A549 (cell line): Measurements from ENCODE around the gene LMBR1L. TPM values are rescaled to one million over a fixed set of nuclear protein-coding genes. Genes with fewer than 3 reads are reported as not detected.

Experiments used
- ATOH8 ChIP-seq: fragments of 250-450 bp; sonication (Bioruptor Pico); IDR thresholded peaks from 2 replicates; pipeline ENCODE4 v1.5.0; 2020; ENCODE audit warnings: low read depth, mild to moderate bottlenecking, moderate library complexity
- CEBPB ChIP-seq, 2 experiments: fragments of >200 bp in 1 of 2; sonication (Bioruptor Twin) in 1 of 2; formaldehyde crosslinking in 1 of 2; IDR thresholded peaks; 2 replicates each; pipeline ENCODE4 v1.6.1; 2012 to 2016
- CHD4 ChIP-seq: fragments of 200-600 bp; sonication (generic); IDR thresholded peaks from 2 replicates; pipeline ENCODE4 v1.6.1; 2016; ENCODE audit warnings: antibody characterized with exemption, mild to moderate bottlenecking, borderline replicate concordance
- EHMT2 ChIP-seq: fragments of 200-600 bp; sonication (generic); IDR thresholded peaks from 2 replicates; pipeline ENCODE4 v1.6.1; 2016; ENCODE audit warnings: antibody characterized with exemption, low read depth, mild to moderate bottlenecking, moderate library complexity
- ESRRA ChIP-seq: fragments of 150-350 bp; IDR thresholded peaks from 2 replicates; pipeline ENCODE4 v1.6.1; 2014; ENCODE audit warnings: mild to moderate bottlenecking, low read length, borderline replicate concordance
- FOSB ChIP-seq: fragments of 250-450 bp; sonication (Bioruptor Pico); IDR thresholded peaks from 2 replicates; pipeline ENCODE4 v1.5.0; 2020; ENCODE audit warnings: mild to moderate bottlenecking, moderate library complexity
- FOSL2 ChIP-seq, 2 experiments: fragments of 450-650 bp in 1 of 2; fragments of >200 bp in 1 of 2; sonication (Bioruptor Twin) in 1 of 2; formaldehyde crosslinking; IDR thresholded peaks; 2 replicates each; pipeline versions ENCODE4 v1.5.0 to v1.6.1; 2016 to 2020; ENCODE audit warnings: mild to moderate bottlenecking in 1 of 2, moderate library complexity in 1 of 2
- FOXS1 ChIP-seq: fragments of 250-450 bp; sonication (Bioruptor Pico); IDR thresholded peaks from 2 replicates; pipeline ENCODE4 v1.5.0; 2020; ENCODE audit warnings: mild to moderate bottlenecking, moderate library complexity
- HEYL ChIP-seq: fragments of 250-450 bp; sonication (Bioruptor Pico); IDR thresholded peaks from 2 replicates; pipeline ENCODE4 v1.8.0; 2021; ENCODE audit warnings: mild to moderate bottlenecking, moderate library complexity
- HMGXB4 ChIP-seq: fragments of 250-450 bp; sonication (Bioruptor Pico); IDR thresholded peaks from 2 replicates; pipeline ENCODE4 v1.5.0; 2021; ENCODE audit warnings: mild to moderate bottlenecking, moderate library complexity, borderline replicate concordance
- HOXA7 ChIP-seq: fragments of 250-450 bp; sonication (Bioruptor Pico); IDR thresholded peaks from 2 replicates; pipeline ENCODE4 v1.5.0; 2020; ENCODE audit warnings: mild to moderate bottlenecking, moderate library complexity
- KDM5A ChIP-seq: fragments of 200-600 bp; sonication (generic); IDR thresholded peaks from 2 replicates; pipeline ENCODE4 v1.6.1; 2016; ENCODE audit warnings: antibody characterized with exemption, mild to moderate bottlenecking
- MAFK ChIP-seq: fragments of 450-650 bp; IDR thresholded peaks from 2 replicates; pipeline ENCODE4 v1.6.1; 2014; ENCODE audit not compliant: partially characterized antibody
- NPAS2 ChIP-seq: fragments of 250-450 bp; sonication (Bioruptor Pico); IDR thresholded peaks from 2 replicates; pipeline ENCODE4 v1.8.0; 2022; ENCODE audit warnings: mild to moderate bottlenecking, moderate library complexity, borderline replicate concordance
- NR3C1 ChIP-seq: fragments of >200 bp; sonication (Bioruptor Twin); formaldehyde crosslinking; IDR thresholded peaks from 3 replicates; pipeline ENCODE4 v1.6.1; 2017
- PHF8 ChIP-seq: fragments of 200-600 bp; sonication (generic); IDR thresholded peaks from 2 replicates; pipeline ENCODE4 v1.6.1; 2016; ENCODE audit warnings: low read depth, mild to moderate bottlenecking, antibody characterized with exemption, moderate library complexity, borderline replicate concordance
- POLR2A ChIP-seq: IDR thresholded peaks from 2 replicates; pipeline ENCODE4 v1.6.1; 2012; ENCODE audit warnings: mild to moderate bottlenecking, low read length
- POLR2AphosphoS2 ChIP-seq: conservative IDR thresholded peaks from 2 replicates; pipeline ENCODE4 v1.6.1; 2012; ENCODE audit warnings: low read length, improper control_type of control experiment, inconsistent platforms
- RCOR1 ChIP-seq: fragments of 150-350 bp; IDR thresholded peaks from 2 replicates; pipeline ENCODE4 v1.6.1; 2014; ENCODE audit warnings: antibody characterized with exemption, low read length, low read depth
- RFX5 ChIP-seq: fragments of 450-650 bp; IDR thresholded peaks from 2 replicates; pipeline ENCODE4 v1.7.1; 2014; ENCODE audit warnings: antibody characterized with exemption, mild to moderate bottlenecking, moderate library complexity
- RNF2 ChIP-seq: fragments of 200-600 bp; sonication (generic); IDR thresholded peaks from 2 replicates; pipeline ENCODE4 v1.6.1; 2016; ENCODE audit warnings: low read depth, mild to moderate bottlenecking, antibody characterized with exemption, moderate library complexity, borderline replicate concordance
- SREBF2 ChIP-seq: fragments of 450-650 bp; IDR thresholded peaks from 2 replicates; pipeline ENCODE4 v1.6.1; 2014; ENCODE audit warnings: mild to moderate bottlenecking, moderate library complexity
- TFCP2L1 ChIP-seq: fragments of 250-450 bp; sonication (Bioruptor Pico); IDR thresholded peaks from 2 replicates; pipeline ENCODE4 v1.5.0; 2021; ENCODE audit warnings: mild to moderate bottlenecking
- TP53 ChIP-seq: fragments of 250-450 bp; sonication (Bioruptor Pico); IDR thresholded peaks from 2 replicates; pipeline ENCODE4 v1.5.0; 2021; ENCODE audit warnings: mild to moderate bottlenecking, moderate library complexity
- ZC3H11A ChIP-seq: fragments of 450-650 bp; IDR thresholded peaks from 2 replicates; pipeline ENCODE4 v1.6.1; 2014; ENCODE audit warnings: antibody characterized with exemption, mild to moderate bottlenecking
- ZFP36 ChIP-seq: fragments of 450-650 bp; IDR thresholded peaks from 2 replicates; pipeline ENCODE4 v1.6.1; 2014; ENCODE audit warnings: borderline replicate concordance; ENCODE audit not compliant: partially characterized antibody
- ZNF302 ChIP-seq: fragments of 250-450 bp; sonication (Bioruptor Pico); IDR thresholded peaks from 2 replicates; pipeline ENCODE4 v1.9.0; 2021; ENCODE audit warnings: inconsistent platforms, mild to moderate bottlenecking, moderate library complexity
- ZSCAN20 ChIP-seq: fragments of 250-450 bp; sonication (Bioruptor Pico); IDR thresholded peaks from 2 replicates; pipeline ENCODE4 v1.8.0; 2022; ENCODE audit warnings: mild to moderate bottlenecking, moderate library complexity
- polyA plus RNA-seq, 4 experiments: library from polyadenylated mRNA; depleted of rRNA in 3 of 4; stranded (reverse); fragments of >200 nt; fragmentation: RNase III in 1 of 4; extraction: RNeasy Plus Mini Kit Qiagen cat#74134 plus additional on column Dnase treatment in 1 of 4; gene quantifications; 2 replicates in 3 of 4; 3 replicates in 1 of 4; pipeline ENCODE4 v1.2.3, GENCODE V29; 2011 to 2017

The LMBR1L gene
- polyA plus RNA-seq, 2 of the 4 experiments (the other 2 are of a cell fraction): 16.7 to 25.1 TPM

- peak; percentile 97 for TF ChIP-seq TP53 (CRISPR knock-in tag)
- no peak for TF ChIP-seq ZSCAN20 (CRISPR knock-in tag)
- TF ChIP-seq POLR2AphosphoS2: peak; percentile 99
- no peak for TF ChIP-seq HEYL (CRISPR knock-in tag)
- peak; percentile 97 for TF ChIP-seq HOXA7 (CRISPR knock-in tag)
- TF ChIP-seq NR3C1: no peak
- TF ChIP-seq HMGXB4 (CRISPR knock-in tag): peak; percentile 59; the same call in 1 of the 2 replicates
- no peak for TF ChIP-seq ZC3H11A
- no peak for TF ChIP-seq CHD4
- no peak for TF ChIP-seq POLR2A
- no peak for TF ChIP-seq PHF8
- peak; percentile 96 for TF ChIP-seq FOSB
- no peak for TF ChIP-seq RNF2
- no peak for TF ChIP-seq ZFP36
- TF ChIP-seq ZNF302 (CRISPR knock-in tag): no peak
- TF ChIP-seq NPAS2 (CRISPR knock-in tag): no peak
- no peak for TF ChIP-seq MAFK
- no peak for TF ChIP-seq FOXS1
- TF ChIP-seq EHMT2: no peak
- no peak for TF ChIP-seq RFX5
- no peak for TF ChIP-seq FOSL2 (IDR thresholded peaks at IDR 0.05)
- TF ChIP-seq FOSL2 (CRISPR knock-in tag; IDR thresholded peaks at IDR 0.05): peak; percentile 31; the same call in 1 of the 2 replicates
- TF ChIP-seq CEBPB (IDR thresholded peaks at IDR 0.05): no peak
- TF ChIP-seq KDM5A: no peak
- no peak for TF ChIP-seq ESRRA
- TF ChIP-seq SREBF2: no peak
- no peak for TF ChIP-seq RCOR1
- 0 out of 2 replicates have a peak, but pooled peaks have one; percentile 4 for TF ChIP-seq ATOH8
- peak; percentile 95 for TF ChIP-seq TFCP2L1 (CRISPR knock-in tag)
- TF ChIP-seq, all 56 proteins: peak for 17
Observed at GRCh38 chr12:49126852-49127763, 16.5 kb upstream of the LMBR1L start (continued).
